Left ventricle myocardium inferior (tissue), 1 donor: ENCODE results near the gene TULP4. TPM values are rescaled to one million over a fixed set of nuclear protein-coding genes. Genes with fewer than 3 reads are reported as not detected.

ENCODE experiments used
- DNase-seq: peaks from one replicate; pipeline ENCODE4 v3.0.0-alpha.2; 2020
- H3K27ac ChIP-seq: fragments of 200-600 bp; replicated peaks from 2 replicates; pipeline ENCODE4 v1.8.0; 2021
- H3K27me3 ChIP-seq: fragments of 200-600 bp; 2 replicates; pipeline ENCODE4 v1.8.0; 2021; ENCODE audit warnings: low read depth
- H3K36me3 ChIP-seq: fragments of 200-600 bp; 2 replicates; pipeline ENCODE4 v1.8.0; 2021
- H3K4me1 ChIP-seq: fragments of 200-600 bp; 2 replicates; pipeline ENCODE4 v1.8.0; 2021
- H3K4me3 ChIP-seq: fragments of 200-600 bp; 2 replicates; pipeline ENCODE4 v1.8.0; 2021; ENCODE audit warnings: mild to moderate bottlenecking, moderate library complexity
- H3K9me3 ChIP-seq: fragments of 200-600 bp; replicated peaks from 2 replicates; pipeline ENCODE4 v1.8.0; 2021
- CTCF ChIP-seq: fragments of 200-600 bp; IDR thresholded peaks from 2 replicates; pipeline ENCODE4 v1.8.0; 2021; ENCODE audit warnings: antibody characterized with exemption, mild to moderate bottlenecking, borderline replicate concordance
- intact Hi-C: fragments of 100-400 bp; cut with micrococcal nuclease; formaldehyde crosslinking; loops from one replicate; pipeline ENCODE4 v1.11.0; 2022
- total RNA-seq: library from RNA; stranded (reverse); fragmentation: NEBNext Ultra II Directional; extraction: Animal tissue kit (Norgen Biotek cat#: 25700); gene quantifications from one replicate; pipeline ENCODE4 v1.2.1, GENCODE V29; 2021
- donor health status: DM: no; HTN: yes; CAD: no; lungs with severe emphysema.

TULP4 gene
- total RNA-seq, 1 donor from 2014 or later, result 111 TPM

- Histone ChIP-seq H3K9me3 (no peaks in the 10 kb centered on the region), H3K27me3 (no peaks in the 10 kb centered on the region), H3K4me3 (no peak overlapping the region), H3K4me1 (no peaks in the 10 kb centered on the region), H3K36me3 (peaks cover 33% of the 10 kb centered on the region), H3K27ac (no peak overlapping the region)
- intact Hi-C loops, result no loop called here
- TF ChIP-seq CTCF, result no peak
- DNase-seq, result no peak
These were observed 173.2 kb downstream of the TULP4 start for GRCh38 chr6:158485431-158485830.

- no peak overlapping the region for H3K4me3 ChIP-seq
- no peak for DNase-seq
- no peaks in the 10 kb centered on the region for H3K27me3 ChIP-seq
- H3K36me3 ChIP-seq, result peaks cover 18% of the 10 kb centered on the region
- no peaks in the 10 kb centered on the region for H3K4me1 ChIP-seq
- intact Hi-C loops, result no loop called here
- H3K9me3 ChIP-seq, result no peaks in the 10 kb centered on the region
- no peak for TF ChIP-seq CTCF
- no peak overlapping the region for H3K27ac ChIP-seq
These were observed 175.2 kb downstream of the TULP4 start for GRCh38 chr6:158487495-158487894.

GRCh38 chr6:158488065-158488464 is 175.8 kb downstream of the TULP4 start:
- no peaks in the 10 kb centered on the region for H3K4me1 ChIP-seq

GRCh38 chr6:158489441-158489840 is 177.2 kb downstream of the TULP4 start:
- Histone ChIP-seq H3K4me1 (no peaks in the 10 kb centered on the region), H3K9me3 (no peaks in the 10 kb centered on the region), H3K27ac (no peak overlapping the region), H3K4me3 (no peak overlapping the region), H3K36me3 (peaks cover 19% of the 10 kb centered on the region), H3K27me3 (no peaks in the 10 kb centered on the region)
- TF ChIP-seq CTCF, result no peak
- no peak for DNase-seq
- intact Hi-C loops, result no loop called here

More at GRCh38 chr6:158488065-158488464, 175.8 kb downstream of the TULP4 start:
- Histone ChIP-seq H3K27ac (no peak overlapping the region), H3K27me3 (no peaks in the 10 kb centered on the region), H3K36me3 (peaks cover 15% of the 10 kb centered on the region), H3K9me3 (no peaks in the 10 kb centered on the region), H3K4me3 (no peak overlapping the region)
- TF ChIP-seq CTCF, result no peak
- no peak for DNase-seq
- intact Hi-C loops, result no loop called here

GRCh38 chr6:158492881-158493280 is 180.6 kb downstream of the TULP4 start:
- Histone ChIP-seq H3K36me3 (peaks cover 38% of the 10 kb centered on the region), H3K27me3 (no peaks in the 10 kb centered on the region), H3K9me3 (no peaks in the 10 kb centered on the region), H3K27ac (no peak overlapping the region), H3K4me3 (no peak overlapping the region), H3K4me1 (no peaks in the 10 kb centered on the region)
- intact Hi-C loops, result no loop called here
- TF ChIP-seq CTCF, result no peak
- no peak for DNase-seq

GRCh38 chr6:158496700-158497099 is 184.4 kb downstream of the TULP4 start:
- intact Hi-C loops, result no loop called here
- Histone ChIP-seq H3K27ac (no peak overlapping the region), H3K36me3 (peaks cover 65% of the 10 kb centered on the region)

More at GRCh38 chr6:158496700-158497099, 184.4 kb downstream of the TULP4 start:
- DNase-seq, result no peak
- TF ChIP-seq CTCF, result no peak
- no peaks in the 10 kb centered on the region for H3K27me3 ChIP-seq
- H3K9me3 ChIP-seq, result no peaks in the 10 kb centered on the region
- no peaks in the 10 kb centered on the region for H3K4me1 ChIP-seq
- H3K4me3 ChIP-seq, result no peak overlapping the region
